CD4-positive, alpha-beta T cell (primary cell): ENCODE measurements around the gene PKIG. TPM values are rescaled to one million over a fixed set of nuclear protein-coding genes. Genes with fewer than 3 reads are reported as not detected.

Experiments used
- ATAC-seq: fragments of 200-7000 bp; cut with Tn5 transposase; one replicate; pipeline ENCODE4 v1.10.0; 2022; ENCODE audit warnings: mild to moderate bottlenecking; ENCODE audit not compliant: poor library complexity
- CTCF ChIA-PET: fragments of 350-600 bp; sonication (Branson Sonifier 250); formaldehyde crosslinking; loops from one replicate; lab custom pipeline; 2021; ENCODE audit warnings: antibody characterized with exemption, inconsistent platforms; lab: Charles Lee
- POLR2A ChIA-PET: fragments of 350-600 bp; sonication (Branson Sonifier 250); formaldehyde crosslinking; loops from one replicate; lab custom pipeline; 2021; ENCODE audit warnings: antibody characterized with exemption, inconsistent platforms; lab: Charles Lee
- DNase-seq, 14 experiments: peaks; one replicate each; pipeline ENCODE4 v3.0.0-alpha.2; 2013 to 2020; ENCODE audit warnings: mixed read lengths in 2 of 14
- H3K27ac ChIP-seq, 2 donors: one replicate each; pipeline versions ENCODE4 v1.5.1 to v1.7.0; 2013; ENCODE audit warnings: low read length in 2 of 2, low read depth in 1 of 2, mild to moderate bottlenecking in 1 of 2
- H3K27me3 ChIP-seq, 2 experiments: 1 replicate in 1 of 2; 2 replicates in 1 of 2; pipeline versions ENCODE4 v1.6.1 to v1.7.0; 2013; ENCODE audit warnings: low read length in 2 of 2, control low read depth in 1 of 2, mild to moderate bottlenecking in 1 of 2, moderate library complexity in 1 of 2; ENCODE audit not compliant: insufficient read depth in 2 of 2, control insufficient read depth in 1 of 2
- H3K36me3 ChIP-seq: one replicate; pipeline ENCODE4 v1.6.1; 2013; ENCODE audit warnings: low read length, control low read depth; ENCODE audit not compliant: insufficient read depth
- H3K4me1 ChIP-seq: one replicate; pipeline ENCODE4 v1.6.1; 2013; ENCODE audit warnings: low read length, control low read depth; ENCODE audit not compliant: insufficient read depth
- H3K4me3 ChIP-seq: one replicate; pipeline ENCODE4 v1.5.1; 2013; ENCODE audit warnings: mild to moderate bottlenecking, low read length, moderate library complexity
- H3K9me3 ChIP-seq, 2 experiments: 1 replicate in 1 of 2; 2 replicates in 1 of 2; pipeline versions ENCODE4 v1.6.1 to v1.7.0; 2013; ENCODE audit warnings: low read length in 2 of 2, mild to moderate bottlenecking in 2 of 2, control low read depth in 1 of 2, moderate library complexity in 1 of 2; ENCODE audit not compliant: control insufficient read depth in 1 of 2, insufficient read depth in 1 of 2
- H3K27ac Mint-ChIP-seq: one replicate; pipeline ENCODE4 v1.8.0; 2020; ENCODE audit warnings: mixed read lengths
- H3K27me3 Mint-ChIP-seq: one replicate; pipeline ENCODE4 v1.8.0; 2021; ENCODE audit warnings: mixed read lengths
- H3K36me3 Mint-ChIP-seq: one replicate; pipeline ENCODE4 v1.8.0; 2021; ENCODE audit warnings: low read depth, mixed read lengths
- H3K4me1 Mint-ChIP-seq: one replicate; pipeline ENCODE4 v1.8.0; 2021; ENCODE audit warnings: low read depth, mixed read lengths
- H3K4me3 Mint-ChIP-seq: one replicate; pipeline ENCODE4 v1.8.0; 2020; ENCODE audit warnings: mild to moderate bottlenecking, mixed read lengths
- H3K9me3 Mint-ChIP-seq: one replicate; pipeline ENCODE4 v1.8.0; 2020; ENCODE audit warnings: mixed read lengths
- intact Hi-C, 2 experiments: fragments of 100-400 bp; cut with DNase I in 1 of 2; cut with micrococcal nuclease in 1 of 2; formaldehyde crosslinking; loops; one replicate each; pipeline versions ENCODE4 v1.15.1 to v1.9.0; 2023 to 2025; cut with DNase I, micrococcal nuclease
- total RNA-seq, 174 experiments: library from RNA in 2 of 174; stranded (reverse) in 2 of 174; gene quantifications; one replicate each; pipeline ENCODE4 v1.2.3 and lab custom pipeline; 2021 to 2026
- TF ChIP-seq, protein P1 (sequence below): fragments of 200-600 bp; IDR thresholded peaks from one replicate; pipeline ENCODE4 v1.8.0; 2022; ENCODE audit warnings: antibody characterized with exemption, mild to moderate bottlenecking

Gene PKIG
- total RNA-seq, 2 experiments from 2014 or later = 1.7 to 2.4 TPM

DNA sequence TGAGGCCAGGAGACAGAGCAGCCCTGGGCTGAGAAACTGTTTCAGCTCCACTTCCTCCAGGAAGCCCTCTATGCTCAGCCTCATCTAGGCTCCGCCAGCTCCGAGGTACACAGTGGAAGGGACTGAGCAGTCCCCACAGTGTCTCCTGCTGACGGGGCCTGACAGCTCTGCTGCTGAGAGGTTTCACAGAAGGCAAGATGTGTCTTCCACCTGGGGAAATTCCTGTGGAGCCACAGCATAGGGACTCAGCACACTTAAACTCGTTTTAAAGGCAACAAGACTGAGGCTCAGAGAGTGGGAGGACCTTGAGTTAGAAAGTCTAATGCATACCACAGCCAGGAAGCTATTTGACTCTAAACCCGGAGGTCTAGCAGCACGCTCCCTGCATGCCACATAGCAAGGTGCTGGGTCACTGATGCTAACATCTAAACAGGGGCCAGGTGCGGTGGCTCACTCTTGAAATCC, 62.3 kb downstream of the PKIG start:
- peak; percentile 57 for ATAC-seq
- Mint-ChIP-seq H3K36me3 (peaks cover 14% of the 10 kb centered on the region), H3K27ac (peak overlapping the region; percentile 91), H3K4me1 (peaks cover 89% of the 10 kb centered on the region), H3K4me3 (peak overlapping the region; percentile 81), H3K27me3 (no peaks in the 10 kb centered on the region), H3K9me3 (no peaks in the 10 kb centered on the region)
- TF ChIP-seq, protein P1, sequence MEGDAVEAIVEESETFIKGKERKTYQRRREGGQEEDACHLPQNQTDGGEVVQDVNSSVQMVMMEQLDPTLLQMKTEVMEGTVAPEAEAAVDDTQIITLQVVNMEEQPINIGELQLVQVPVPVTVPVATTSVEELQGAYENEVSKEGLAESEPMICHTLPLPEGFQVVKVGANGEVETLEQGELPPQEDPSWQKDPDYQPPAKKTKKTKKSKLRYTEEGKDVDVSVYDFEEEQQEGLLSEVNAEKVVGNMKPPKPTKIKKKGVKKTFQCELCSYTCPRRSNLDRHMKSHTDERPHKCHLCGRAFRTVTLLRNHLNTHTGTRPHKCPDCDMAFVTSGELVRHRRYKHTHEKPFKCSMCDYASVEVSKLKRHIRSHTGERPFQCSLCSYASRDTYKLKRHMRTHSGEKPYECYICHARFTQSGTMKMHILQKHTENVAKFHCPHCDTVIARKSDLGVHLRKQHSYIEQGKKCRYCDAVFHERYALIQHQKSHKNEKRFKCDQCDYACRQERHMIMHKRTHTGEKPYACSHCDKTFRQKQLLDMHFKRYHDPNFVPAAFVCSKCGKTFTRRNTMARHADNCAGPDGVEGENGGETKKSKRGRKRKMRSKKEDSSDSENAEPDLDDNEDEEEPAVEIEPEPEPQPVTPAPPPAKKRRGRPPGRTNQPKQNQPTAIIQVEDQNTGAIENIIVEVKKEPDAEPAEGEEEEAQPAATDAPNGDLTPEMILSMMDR = no peak
- H3K9me3 ChIP-seq = peaks cover 0 to 4% of the 10 kb centered on the region in 2 experiments
- CTCF ChIA-PET = interaction anchor here (0.8 to 5.8 kb wide), 3 partner anchors 34 to 40 kb away, joined by 3 to 21 read pairs (median 5); no protein-coding TSS in a partner anchor
- POLR2A ChIA-PET = interaction anchor here (0.5 to 2.8 kb wide), 9 partner anchors 12 to 334 kb away, joined by 3 to 15 read pairs (median 4); partner anchors contain the start of gene SERINC3
- peaks cover 8% of the 10 kb centered on the region for H3K36me3 ChIP-seq
- peaks cover 91% of the 10 kb centered on the region for H3K4me1 ChIP-seq
- H3K27ac ChIP-seq = peak overlapping the region; percentile 81 to 90
- no peaks in the 10 kb centered on the region for H3K27me3 ChIP-seq
- intact Hi-C loops = loop anchor here (1.0 to 5.0 kb wide), 2 partner anchors 8 to 38 kb away; no protein-coding TSS in a partner anchor
- H3K4me3 ChIP-seq = peak overlapping the region; percentile 9
- DNase-seq = peak in 12 of 14 experiments; percentile 17 to 88 (median 40)

DNA sequence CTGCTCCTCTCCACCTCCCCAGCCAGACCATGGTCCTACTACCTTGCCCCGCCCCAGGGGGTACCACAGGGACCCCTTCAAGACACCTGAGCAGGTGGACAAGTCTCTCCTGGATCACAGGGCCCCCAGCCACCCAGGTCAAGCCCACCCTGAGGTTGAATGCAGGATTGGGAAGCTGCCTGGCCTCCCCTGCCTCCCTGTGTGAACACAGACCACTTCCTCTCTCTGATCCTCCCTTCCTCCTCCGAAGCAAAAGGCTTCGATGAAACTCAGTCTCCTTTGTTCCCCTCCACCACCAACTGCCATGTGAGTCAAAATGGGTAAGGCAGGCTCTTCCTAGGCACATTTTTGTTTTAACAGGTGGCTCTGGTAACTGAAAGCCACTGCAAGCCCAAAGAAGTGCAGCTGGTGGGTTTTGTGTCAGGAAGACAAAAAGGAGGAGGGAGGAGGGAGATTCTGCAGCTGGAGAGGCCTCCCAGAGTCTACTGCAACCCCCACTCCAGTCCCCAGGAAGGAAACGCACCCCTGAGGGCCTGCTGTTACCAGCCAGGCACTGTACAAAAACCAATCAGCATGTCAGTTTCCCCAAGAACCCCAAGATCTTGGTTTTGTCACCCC, 63.8 kb downstream of the PKIG start:
- Mint-ChIP-seq H3K9me3 (no peaks in the 10 kb centered on the region), H3K36me3 (peaks cover 8% of the 10 kb centered on the region), H3K27ac (peak overlapping the region; percentile 91), H3K27me3 (no peaks in the 10 kb centered on the region), H3K4me1 (peaks cover 96% of the 10 kb centered on the region), H3K4me3 (peak overlapping the region; percentile 70)
- ChIA-PET POLR2A (interaction anchor here (1.0 to 2.0 kb wide), 4 partner anchors 9 to 36 kb away, joined by 3 to 7 read pairs (median 4); no protein-coding TSS in a partner anchor), CTCF (interaction anchor here (1.2 to 5.8 kb wide), 3 partner anchors 36 to 39 kb away, joined by 3 to 21 read pairs (median 5); no protein-coding TSS in a partner anchor)
- peak in 6 of 14 experiments; percentile 15 to 63 (median 53) for DNase-seq
- H3K4me3 ChIP-seq = no peak overlapping the region
- intact Hi-C loops = loop anchor here in 1 of 2 experiments (5.0 kb wide), 1 partner anchor 36 kb away; no protein-coding TSS in a partner anchor
- no peaks in the 10 kb centered on the region for H3K36me3 ChIP-seq
- TF ChIP-seq, protein P1 = no peak
- H3K9me3 ChIP-seq = no peaks in the 10 kb centered on the region
- peaks cover 100% of the 10 kb centered on the region for H3K4me1 ChIP-seq
- peak; percentile 12 for ATAC-seq
- H3K27me3 ChIP-seq = no peaks in the 10 kb centered on the region
- H3K27ac ChIP-seq = peak overlapping the region; percentile 71 to 75

DNA sequence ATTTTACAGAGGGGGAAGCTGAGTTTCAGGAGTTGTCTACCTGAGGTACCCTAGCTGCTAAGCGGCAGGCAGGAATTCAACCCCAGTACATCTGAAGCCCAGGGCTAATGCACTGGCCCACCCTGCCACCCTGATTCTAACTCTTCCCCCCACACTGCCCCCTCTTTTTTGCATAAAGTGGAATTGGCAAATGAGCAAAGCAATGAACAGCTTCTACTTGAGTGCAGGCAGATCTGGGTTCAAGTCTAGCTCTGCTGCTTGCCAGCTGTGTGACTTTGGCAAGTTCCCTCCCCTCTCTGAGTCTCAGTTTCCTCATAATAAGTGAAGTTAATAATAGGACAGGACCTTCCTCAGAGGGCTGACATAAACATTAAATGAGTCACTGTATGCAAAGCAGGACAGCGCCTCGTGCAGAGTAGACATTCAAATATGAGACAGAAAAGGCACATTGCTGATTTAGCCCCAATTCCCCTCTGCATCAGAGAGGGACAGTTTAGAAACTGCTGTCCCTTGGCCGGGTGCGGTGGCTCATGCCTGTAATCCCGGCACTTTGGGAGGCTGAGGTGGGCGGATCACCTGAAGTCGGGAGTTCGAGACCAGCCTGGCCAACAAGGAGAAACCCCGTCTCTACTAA, 64.4 kb downstream of the PKIG start:
- ATAC-seq = no peak
- Histone ChIP-seq H3K27me3 (no peaks in the 10 kb centered on the region), H3K27ac (peak overlapping the region; percentile 71 to 75), H3K4me1 (peaks cover 96% of the 10 kb centered on the region), H3K4me3 (no peak overlapping the region), H3K36me3 (no peaks in the 10 kb centered on the region), H3K9me3 (no peaks in the 10 kb centered on the region)
- no peaks in the 10 kb centered on the region for H3K9me3 Mint-ChIP-seq
- peaks cover 5% of the 10 kb centered on the region for H3K36me3 Mint-ChIP-seq
- ChIA-PET POLR2A (interaction anchor here (1.0 to 2.0 kb wide), 4 partner anchors 8 to 37 kb away, joined by 3 to 7 read pairs (median 4); no protein-coding TSS in a partner anchor), CTCF (interaction anchor here (1.2 to 5.8 kb wide), 3 partner anchors 36 to 38 kb away, joined by 3 to 21 read pairs (median 5); no protein-coding TSS in a partner anchor)
- intact Hi-C loops = loop anchor here in 1 of 2 experiments (5.0 kb wide), 1 partner anchor 36 kb away; no protein-coding TSS in a partner anchor
- H3K27me3 Mint-ChIP-seq = no peaks in the 10 kb centered on the region
- TF ChIP-seq, protein P1 = no peak
- peak overlapping the region; percentile 91 for H3K27ac Mint-ChIP-seq
- peak in 4 of 14 experiments; percentile 36 to 67 (median 51) for DNase-seq
- H3K4me1 Mint-ChIP-seq = peaks cover 91% of the 10 kb centered on the region
- H3K4me3 Mint-ChIP-seq = peak overlapping the region; percentile 70
